ENCODE data around the gene SAA2. TPM values are rescaled to one million over a fixed set of nuclear protein-coding genes. Genes with fewer than 3 reads are reported as not detected.

Gene SAA2
- total RNA-seq, 1 donor from 2014 or later = 0.44 TPM

DNA sequence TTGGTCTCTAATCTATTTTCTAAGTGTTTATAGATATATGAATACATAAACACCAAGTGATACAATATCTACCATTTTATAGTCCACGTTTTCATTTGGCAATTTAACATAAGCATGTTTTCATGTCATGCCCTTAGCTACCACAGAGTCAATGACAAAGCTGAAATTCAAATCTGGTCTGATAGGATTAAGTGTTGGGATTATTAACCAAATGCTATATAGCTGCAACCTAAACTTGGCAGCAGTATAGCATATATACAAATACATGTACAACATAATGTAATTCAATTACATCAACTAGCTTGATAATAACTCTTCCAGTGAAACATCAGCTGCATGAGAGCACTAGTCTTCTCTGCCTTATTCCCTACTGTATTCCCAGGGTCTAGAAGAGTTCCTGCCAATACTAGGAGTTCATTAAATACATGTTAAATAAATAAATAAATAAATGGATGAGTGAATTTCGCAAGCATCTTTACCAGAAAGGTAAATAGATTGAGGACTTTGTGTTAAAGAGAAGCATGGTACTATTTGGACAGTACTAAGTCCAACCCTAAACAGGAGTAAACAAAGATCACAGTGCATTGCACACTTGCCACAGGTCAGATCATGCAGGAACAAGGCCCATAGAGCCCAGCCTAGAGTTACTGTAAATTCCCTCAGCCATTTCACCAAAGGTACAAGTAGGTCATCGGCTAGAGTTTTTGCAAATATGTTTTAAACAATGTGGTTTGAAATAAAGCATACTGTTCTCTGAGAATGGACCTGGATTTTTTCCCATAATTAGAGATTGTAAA is 24.7 kb downstream of the SAA2 start:
- TF ChIP-seq, protein P1, sequence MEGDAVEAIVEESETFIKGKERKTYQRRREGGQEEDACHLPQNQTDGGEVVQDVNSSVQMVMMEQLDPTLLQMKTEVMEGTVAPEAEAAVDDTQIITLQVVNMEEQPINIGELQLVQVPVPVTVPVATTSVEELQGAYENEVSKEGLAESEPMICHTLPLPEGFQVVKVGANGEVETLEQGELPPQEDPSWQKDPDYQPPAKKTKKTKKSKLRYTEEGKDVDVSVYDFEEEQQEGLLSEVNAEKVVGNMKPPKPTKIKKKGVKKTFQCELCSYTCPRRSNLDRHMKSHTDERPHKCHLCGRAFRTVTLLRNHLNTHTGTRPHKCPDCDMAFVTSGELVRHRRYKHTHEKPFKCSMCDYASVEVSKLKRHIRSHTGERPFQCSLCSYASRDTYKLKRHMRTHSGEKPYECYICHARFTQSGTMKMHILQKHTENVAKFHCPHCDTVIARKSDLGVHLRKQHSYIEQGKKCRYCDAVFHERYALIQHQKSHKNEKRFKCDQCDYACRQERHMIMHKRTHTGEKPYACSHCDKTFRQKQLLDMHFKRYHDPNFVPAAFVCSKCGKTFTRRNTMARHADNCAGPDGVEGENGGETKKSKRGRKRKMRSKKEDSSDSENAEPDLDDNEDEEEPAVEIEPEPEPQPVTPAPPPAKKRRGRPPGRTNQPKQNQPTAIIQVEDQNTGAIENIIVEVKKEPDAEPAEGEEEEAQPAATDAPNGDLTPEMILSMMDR (IDR thresholded peaks at IDR 0.05; ENCODE audit: partially characterized antibody, unreplicated experiment) = no peak
- Mint-ChIP-seq H3K4me3 (ENCODE audit: unreplicated experiment) (no peak overlapping the region), H3K36me3 (ENCODE audit: unreplicated experiment) (peaks cover 4% of the 10 kb centered on the region), H3K4me1 (ENCODE audit: low read depth, unreplicated experiment) (no peaks in the 10 kb centered on the region), H3K9me3 (ENCODE audit: unreplicated experiment) (peaks cover 7% of the 10 kb centered on the region), H3K27me3 (ENCODE audit: unreplicated experiment) (peaks cover 2% of the 10 kb centered on the region), H3K27ac (ENCODE audit: unreplicated experiment) (no peak overlapping the region)
- no peak for DNase-seq

DNA sequence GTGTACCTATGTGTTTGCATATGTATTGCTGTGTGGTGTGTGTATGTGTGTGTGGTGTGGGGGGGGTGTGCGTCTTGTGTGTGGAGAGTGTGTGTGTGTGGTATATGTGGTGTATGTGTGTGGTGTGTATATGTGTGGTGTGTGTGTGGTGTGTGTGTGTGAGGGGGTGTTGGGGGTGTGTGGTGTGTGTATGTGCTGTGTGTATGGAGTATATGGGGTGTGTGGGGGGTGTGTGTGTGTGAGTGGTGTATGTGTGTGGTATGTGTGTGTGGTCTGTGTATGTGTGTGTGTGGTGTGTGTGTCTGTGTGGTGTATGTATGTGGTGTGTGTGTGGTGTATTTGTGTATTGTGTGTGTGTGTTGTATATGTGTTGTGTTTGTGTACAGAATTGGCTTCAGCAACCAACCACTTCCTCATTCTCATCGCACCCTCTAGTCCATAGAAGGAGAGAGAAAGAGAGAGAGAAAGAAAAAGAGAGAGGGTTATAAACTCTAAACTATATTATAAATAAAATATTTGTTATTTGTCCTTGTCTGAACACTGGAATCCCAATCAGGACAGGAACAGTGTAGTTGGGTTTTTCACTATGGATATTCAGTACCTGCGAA is 25.6 kb downstream of the SAA2 start:
- Mint-ChIP-seq H3K27ac (ENCODE audit: unreplicated experiment) (no peak overlapping the region), H3K36me3 (ENCODE audit: unreplicated experiment) (peaks cover 4% of the 10 kb centered on the region), H3K4me1 (ENCODE audit: low read depth, unreplicated experiment) (no peaks in the 10 kb centered on the region), H3K4me3 (ENCODE audit: unreplicated experiment) (no peak overlapping the region), H3K9me3 (ENCODE audit: unreplicated experiment) (peaks cover 7% of the 10 kb centered on the region), H3K27me3 (ENCODE audit: unreplicated experiment) (peaks cover 2% of the 10 kb centered on the region)
- DNase-seq = no peak
- TF ChIP-seq, protein P1 (IDR thresholded peaks at IDR 0.05; ENCODE audit: partially characterized antibody, unreplicated experiment) = no peak

DNA sequence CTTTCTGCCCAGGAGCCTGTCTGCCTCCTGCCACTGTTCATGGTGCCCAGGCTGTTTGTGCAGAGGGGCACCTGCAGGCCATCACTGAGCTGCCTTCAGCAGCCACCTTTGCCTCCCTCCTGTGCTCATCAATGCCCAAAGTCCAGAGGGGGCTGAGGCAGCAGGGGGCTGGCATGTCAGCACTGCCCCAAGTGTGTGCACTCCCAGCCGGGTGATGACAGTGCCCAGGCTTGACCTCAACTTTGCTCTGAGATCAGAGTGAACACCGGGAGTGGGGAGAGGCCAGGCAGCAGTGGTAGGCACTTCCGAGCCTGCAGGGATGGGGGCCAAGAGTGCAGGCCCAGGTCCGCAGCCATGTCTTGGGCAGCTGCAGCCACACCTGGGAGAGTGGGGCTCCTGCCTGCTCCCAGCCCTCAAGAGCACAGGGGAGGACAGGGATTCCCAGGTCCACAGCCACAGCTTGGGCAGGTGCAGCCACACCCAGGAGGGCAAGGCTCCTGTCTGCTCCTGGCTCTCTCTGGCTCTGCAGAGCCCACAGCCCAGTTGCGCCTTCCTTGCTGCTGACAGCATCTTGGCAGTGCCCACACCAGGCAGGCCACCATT is 27.1 kb downstream of the SAA2 start:
- Mint-ChIP-seq H3K27ac (ENCODE audit: unreplicated experiment) (no peak overlapping the region), H3K9me3 (ENCODE audit: unreplicated experiment) (peaks cover 7% of the 10 kb centered on the region), H3K4me1 (ENCODE audit: low read depth, unreplicated experiment) (no peaks in the 10 kb centered on the region), H3K36me3 (ENCODE audit: unreplicated experiment) (peaks cover 4% of the 10 kb centered on the region), H3K4me3 (ENCODE audit: unreplicated experiment) (no peak overlapping the region), H3K27me3 (ENCODE audit: unreplicated experiment) (peaks cover 2% of the 10 kb centered on the region)
- TF ChIP-seq, protein P1 (IDR thresholded peaks at IDR 0.05; ENCODE audit: partially characterized antibody, unreplicated experiment) = no peak
- no peak for DNase-seq

DNA sequence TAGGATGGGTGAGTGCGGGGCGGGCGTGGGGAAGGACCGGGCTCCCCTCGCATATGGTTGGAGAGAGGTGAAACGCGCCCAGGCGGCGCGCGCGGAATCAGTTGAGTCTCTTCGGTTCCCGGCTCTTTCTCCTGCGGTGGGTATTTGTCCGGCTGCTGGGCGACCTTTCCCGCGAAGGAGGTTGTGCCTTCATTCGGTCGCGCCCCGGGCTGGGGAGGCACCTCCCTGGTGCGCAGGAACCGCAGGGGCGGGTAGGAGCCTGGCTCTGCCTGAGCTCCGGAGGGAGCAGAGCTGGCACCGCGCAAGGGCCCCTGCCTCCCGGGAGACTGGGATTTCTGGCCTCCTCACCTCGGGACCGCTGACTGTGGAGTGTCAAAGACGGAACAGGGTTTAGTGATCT is 39.4 kb downstream of the SAA2 start:
- no peaks in the 10 kb centered on the region for H3K27me3 Mint-ChIP-seq (ENCODE audit: unreplicated experiment)
- H3K27ac Mint-ChIP-seq (ENCODE audit: unreplicated experiment) = no peak overlapping the region
- TF ChIP-seq, protein P1 (IDR thresholded peaks at IDR 0.05; ENCODE audit: partially characterized antibody, unreplicated experiment) = no peak
- peaks cover 2% of the 10 kb centered on the region for H3K4me1 Mint-ChIP-seq (ENCODE audit: low read depth, unreplicated experiment)
- DNase-seq = no peak
- no peaks in the 10 kb centered on the region for H3K9me3 Mint-ChIP-seq (ENCODE audit: unreplicated experiment)
- H3K4me3 Mint-ChIP-seq (ENCODE audit: unreplicated experiment) = no peak overlapping the region
- H3K36me3 Mint-ChIP-seq (ENCODE audit: unreplicated experiment) = no peaks in the 10 kb centered on the region

DNA sequence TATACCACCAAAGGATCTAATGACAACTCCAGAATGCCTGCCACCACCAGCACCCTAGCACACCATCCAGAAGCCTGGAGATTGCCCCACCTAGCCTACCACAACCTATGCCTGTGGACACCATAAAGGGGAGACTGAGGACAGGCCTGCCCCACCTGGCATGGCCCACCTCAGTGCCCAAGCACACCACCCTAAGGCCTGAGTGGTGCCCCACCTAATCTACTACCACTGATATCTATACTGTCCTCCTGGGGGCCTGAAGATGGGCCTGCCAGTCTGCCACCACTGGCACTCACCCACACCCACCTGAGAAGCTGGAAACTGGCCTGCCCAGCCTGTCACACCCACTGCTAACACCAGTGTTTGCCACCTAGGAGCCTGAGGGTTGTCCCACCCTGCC is 43.7 kb downstream of the SAA2 start:
- no peaks in the 10 kb centered on the region for H3K36me3 Mint-ChIP-seq (ENCODE audit: unreplicated experiment)
- no peak for DNase-seq
- TF ChIP-seq, protein P1 (IDR thresholded peaks at IDR 0.05; ENCODE audit: partially characterized antibody, unreplicated experiment) = no peak
- H3K27ac Mint-ChIP-seq (ENCODE audit: unreplicated experiment) = no peak overlapping the region
- no peaks in the 10 kb centered on the region for H3K9me3 Mint-ChIP-seq (ENCODE audit: unreplicated experiment)
- H3K27me3 Mint-ChIP-seq (ENCODE audit: unreplicated experiment) = no peaks in the 10 kb centered on the region
- no peaks in the 10 kb centered on the region for H3K4me1 Mint-ChIP-seq (ENCODE audit: low read depth, unreplicated experiment)
- H3K4me3 Mint-ChIP-seq (ENCODE audit: unreplicated experiment) = no peak overlapping the region
